Right renal cortex interstitium (tissue), 3 donors: Measurements from ENCODE around the gene RUNX2. TPM values are rescaled to one million over a fixed set of nuclear protein-coding genes. Genes with fewer than 3 reads are reported as not detected.

ENCODE experiments used
- DNase-seq, 3 donors: peaks; one replicate each; pipeline ENCODE4 v3.0.0-alpha.2; 2013; ENCODE audit warnings: low read depth in 3 of 3, low spot score in 2 of 3
- polyA plus RNA-seq, 3 donors: library from polyadenylated mRNA; unstranded; fragments of 120-200 nt; gene quantifications; one replicate each; pipeline ENCODE4 v1.2.1, GENCODE V29; 2013; ENCODE audit not compliant: insufficient read length in 3 of 3

Gene RUNX2
- polyA plus RNA-seq, 3 donors: 2.0 to 3.1 (median 2.4) TPM

DNA sequence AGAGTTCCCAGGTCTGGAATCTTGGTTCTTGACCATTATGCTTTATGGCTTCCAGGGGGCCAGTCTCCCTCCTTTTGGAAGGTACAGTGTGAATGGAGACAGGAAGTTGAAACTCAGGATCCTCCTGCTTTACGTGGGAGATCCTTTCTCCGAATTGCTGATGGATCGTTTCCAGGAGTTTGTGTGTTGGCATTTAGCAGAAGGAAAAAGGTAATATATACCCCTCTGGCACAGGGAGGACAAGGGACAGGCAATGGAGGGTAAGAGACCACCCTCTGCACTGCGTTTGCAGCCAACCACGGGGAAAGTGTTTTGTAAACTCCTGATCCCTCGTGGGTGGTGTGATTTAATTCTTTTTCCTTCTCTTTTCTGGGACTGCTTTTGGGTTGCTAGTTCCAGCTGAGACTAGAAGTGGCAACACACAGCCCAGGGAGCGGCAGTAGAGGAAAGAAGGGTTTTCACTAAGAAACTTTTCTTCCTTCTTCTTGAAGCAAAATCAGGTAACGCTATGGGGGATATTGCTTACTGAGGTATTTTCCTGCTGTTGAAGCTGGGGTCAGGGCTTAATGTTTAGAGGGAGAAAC lies 307.2 kb downstream of the RUNX2 start:
- no peak for DNase-seq

DNA sequence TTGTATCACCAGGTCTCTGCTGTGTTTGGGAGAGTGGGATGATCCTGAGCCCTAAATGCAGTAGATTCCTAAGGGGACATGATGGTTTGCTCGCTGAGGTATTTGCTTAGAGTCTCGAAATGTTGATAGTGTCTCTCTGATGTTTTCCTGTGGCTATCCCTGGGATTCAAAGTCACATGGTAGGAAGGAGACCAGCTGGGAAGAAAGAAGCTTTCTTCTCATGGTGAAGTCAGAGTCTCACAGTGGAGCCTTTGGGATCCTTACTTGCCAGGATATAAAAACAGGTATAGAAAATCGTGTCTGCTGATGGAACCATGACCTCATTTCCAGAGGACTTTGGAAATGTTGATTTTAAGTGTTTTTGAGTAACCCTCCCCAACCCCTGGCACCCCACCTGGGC lies 308.9 kb downstream of the RUNX2 start:
- no peak for DNase-seq

DNA sequence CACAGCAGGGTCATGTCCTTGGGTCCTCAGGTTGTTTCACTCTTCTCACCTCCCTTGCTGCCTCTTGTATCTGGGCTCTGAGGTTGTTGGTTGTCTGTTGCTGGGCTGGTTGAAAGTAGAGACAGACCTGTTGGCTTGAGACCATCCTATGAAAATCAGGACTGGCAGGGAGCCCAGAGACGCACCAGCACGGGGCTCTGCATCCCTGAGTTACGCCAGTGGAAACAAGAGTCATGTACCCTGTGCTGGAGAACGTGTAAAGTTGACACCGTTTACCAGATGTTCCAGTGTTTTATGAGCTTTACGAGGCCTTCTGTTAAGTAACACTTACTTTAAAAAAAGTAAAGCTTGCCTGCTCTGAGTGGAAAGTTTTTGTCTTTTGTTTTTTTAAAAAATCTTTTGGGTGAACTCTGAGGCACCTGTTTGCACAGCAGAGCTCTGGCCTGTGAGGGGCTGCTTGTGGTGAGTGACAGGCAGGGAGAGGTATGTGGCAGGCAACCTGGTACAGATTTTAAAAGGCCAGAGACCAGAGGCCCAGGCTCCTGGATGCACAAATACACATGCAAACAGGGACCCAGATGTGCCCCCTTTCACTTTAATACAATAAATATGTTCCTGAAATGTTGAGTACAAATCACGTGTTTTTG lies 309.6 kb downstream of the RUNX2 start:
- DNase-seq: no peak

DNA sequence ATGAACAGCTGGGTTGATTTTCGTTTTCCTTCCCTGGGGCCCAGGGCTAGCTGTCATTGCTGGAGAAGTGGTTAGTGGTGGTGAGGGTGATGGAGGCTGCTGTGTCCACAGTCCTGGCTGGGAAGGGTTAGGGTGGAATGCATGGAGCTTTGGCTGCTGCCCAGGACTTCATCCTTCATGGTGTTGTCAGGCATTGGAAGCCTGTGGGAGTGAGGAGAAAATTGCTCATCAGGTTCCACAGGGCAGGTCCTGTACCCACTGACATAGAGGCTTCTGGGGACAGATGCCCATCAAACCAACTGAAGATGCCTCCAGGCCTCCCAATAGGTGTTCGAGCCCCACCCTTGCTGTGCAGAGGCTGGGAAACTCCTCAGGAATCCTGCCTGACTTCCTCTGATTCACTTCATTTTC lies 312.0 kb downstream of the RUNX2 start:
- DNase-seq: no peak

DNA sequence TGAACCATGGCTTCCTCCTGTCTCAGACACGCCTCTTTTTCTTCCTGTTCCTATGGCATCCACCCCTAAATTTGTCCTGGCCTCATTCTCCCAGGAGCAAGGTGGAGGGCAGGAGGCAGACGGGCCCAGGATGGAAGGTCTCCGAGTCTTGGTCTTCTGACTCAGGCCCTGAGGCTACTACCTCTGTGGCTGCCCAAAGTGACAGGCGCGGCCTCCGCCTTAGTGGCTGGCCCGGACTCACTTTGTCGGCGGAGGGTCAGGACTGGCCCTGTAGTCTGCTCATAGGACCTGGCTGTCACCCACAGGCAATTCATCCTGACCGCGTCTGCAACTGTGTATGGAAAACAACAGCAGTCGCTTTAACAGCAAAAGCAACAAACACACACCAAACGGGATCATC lies 312.7 kb downstream of the RUNX2 start:
- DNase-seq: no peak

DNA sequence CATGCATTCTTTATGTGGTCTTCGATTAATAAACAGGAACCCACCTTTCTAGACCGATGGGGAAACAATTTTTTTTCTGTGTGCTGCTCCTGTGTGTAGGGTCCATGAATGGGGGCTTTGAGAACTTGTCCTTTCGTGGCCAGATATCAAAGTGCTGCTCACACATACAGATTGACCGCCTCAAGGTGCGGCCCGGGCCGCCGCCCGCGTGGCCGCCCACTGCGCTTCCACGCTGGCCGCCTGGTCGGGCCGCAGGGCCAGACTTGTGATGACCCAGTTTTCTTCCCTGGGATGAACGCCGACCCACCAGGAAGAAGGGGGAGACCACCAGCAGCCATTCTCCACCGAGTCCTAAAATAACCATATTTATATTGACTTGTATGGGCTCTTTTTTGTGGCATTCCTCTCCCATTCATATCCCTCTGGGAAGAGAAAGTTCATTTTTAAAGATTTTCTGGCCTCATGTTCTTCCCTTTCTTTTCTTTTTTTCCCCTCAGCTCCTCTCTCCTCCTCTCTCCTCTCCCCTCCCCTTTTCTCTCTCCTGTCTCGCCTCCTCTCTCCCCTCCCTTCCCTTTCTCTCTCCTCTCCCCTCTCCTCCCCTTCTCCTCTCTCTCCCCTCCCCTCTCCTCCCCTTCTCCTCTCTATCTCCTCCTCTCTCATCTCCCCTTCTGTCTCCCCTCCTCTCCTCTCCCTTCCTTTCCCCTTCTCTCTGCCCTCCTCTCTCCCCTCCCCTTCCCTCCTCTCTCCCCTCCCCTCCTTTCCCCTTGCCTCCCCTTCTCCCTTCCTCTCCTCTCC lies 314.4 kb downstream of the RUNX2 start:
- DNase-seq: no peak

DNA sequence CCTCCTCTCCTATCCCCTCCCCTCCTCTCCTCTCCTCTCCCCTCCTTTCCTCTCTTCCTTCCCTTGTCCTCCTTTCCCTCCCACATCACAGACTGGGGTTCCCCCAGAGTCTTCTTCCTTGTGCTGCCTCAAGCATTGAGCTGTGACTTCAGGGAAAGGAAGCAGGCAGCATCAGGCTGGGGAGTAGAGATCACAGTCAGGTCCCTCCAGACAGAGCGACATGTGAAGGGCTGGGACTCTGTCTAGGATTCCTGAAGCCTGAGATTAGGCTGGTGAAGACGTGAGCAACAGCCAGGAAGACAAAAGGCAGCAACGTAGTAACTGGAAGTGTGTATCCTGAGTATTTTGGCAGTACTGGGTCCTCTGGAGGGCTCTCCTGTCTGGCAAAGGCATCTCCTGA lies 315.0 kb downstream of the RUNX2 start:
- DNase-seq: no peak

DNA sequence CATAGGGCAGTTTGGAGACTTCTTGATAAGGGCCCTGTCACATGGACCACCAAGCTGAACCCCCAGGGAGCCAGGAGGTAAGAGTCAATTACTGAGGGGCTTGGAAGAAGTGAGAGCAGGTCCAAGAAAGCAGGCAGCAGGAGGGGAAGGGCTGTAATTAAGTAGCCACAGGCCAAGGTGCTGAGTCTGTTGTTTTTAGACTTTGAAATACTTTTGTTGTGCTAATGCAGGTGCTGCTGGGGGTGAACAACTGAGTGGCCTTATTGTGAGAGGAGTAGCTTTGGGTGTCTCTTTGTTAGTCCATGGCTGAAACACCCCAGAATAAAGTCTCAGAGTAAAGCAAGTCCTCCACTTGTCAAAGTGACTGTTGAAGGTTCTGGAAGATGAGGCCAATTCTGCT lies 316.6 kb downstream of the RUNX2 start:
- DNase-seq: no peak

DNA sequence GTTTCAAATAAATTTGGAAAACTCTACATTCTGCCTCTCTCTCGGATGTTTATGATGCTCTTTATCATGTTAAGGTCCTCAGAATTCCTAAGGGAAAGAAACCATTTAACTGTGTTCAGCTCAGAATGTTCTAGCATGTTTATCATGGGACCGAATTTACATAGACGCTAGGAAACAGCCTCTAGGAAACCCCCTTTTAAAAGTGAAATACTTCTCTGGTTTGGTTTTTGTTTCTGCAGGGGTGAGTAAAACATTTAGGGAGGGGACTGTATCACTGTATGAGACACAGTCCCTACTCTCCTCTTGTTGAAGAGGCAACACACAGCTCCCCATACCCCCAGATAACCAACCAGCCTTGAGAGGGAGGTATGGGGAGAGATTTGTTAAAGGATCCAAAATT lies 317.2 kb downstream of the RUNX2 start:
- no peak for DNase-seq

DNA sequence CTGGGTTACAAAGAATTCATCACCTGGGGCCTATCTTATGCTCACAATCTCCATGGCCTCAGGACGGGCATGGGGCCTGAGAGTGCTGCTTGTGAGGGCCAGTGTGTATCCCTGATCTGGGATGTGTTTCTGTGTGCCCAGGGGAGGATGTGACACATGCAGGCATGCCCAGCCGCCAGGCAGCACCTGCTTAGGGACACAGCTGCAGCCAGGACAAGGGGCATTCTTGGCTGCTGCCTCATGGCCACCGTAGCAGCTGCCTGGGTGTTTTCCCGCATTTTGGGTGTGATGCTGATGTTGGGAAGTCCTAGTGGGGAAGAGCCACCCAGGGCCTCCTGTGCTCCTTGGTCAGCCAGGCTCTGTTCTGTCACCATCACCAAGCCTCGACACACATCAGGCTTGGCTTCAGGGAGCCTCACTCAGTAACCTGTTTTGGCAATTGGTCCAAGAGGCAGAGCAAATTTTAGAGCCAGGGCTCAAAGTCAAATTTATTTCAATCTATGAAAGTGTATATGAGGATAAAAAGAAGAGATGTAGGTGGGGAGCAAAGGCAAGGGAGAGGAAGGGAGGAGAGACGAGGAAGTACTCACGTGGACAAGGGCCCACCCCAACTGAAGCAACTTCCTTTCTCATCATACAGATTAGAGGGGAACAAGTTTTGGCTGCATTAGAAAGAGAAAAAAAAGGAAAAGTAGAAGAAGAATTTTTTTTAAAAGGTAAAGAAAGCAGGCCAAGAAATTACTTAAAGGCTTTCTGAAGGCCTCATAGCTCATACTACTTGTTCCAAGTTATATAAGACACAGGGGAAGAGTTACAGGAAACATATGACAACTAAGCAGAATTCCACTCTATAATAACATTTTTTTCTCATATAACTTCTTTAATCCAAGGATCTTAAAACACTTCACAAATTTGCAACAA lies 319.5 kb downstream of the RUNX2 start:
- DNase-seq: no peak

DNA sequence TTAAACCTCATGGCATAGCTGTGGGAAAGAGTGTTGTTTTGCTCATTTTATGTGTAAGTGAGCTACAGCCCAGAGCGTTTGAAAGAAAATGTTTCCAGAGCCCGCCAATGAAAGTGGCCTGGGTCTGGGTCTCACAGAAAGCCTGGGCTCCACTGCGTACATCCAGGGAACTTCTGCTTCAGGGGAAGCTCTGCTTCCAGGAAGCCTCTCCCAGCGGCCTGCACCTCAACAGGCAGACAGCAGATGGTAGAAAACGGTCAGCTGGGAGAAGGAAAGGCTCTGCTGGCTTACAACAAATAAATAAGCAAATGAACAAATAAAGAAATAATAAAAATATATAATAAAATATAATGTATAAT lies 320.1 kb downstream of the RUNX2 start:
- DNase-seq: no peak

DNA sequence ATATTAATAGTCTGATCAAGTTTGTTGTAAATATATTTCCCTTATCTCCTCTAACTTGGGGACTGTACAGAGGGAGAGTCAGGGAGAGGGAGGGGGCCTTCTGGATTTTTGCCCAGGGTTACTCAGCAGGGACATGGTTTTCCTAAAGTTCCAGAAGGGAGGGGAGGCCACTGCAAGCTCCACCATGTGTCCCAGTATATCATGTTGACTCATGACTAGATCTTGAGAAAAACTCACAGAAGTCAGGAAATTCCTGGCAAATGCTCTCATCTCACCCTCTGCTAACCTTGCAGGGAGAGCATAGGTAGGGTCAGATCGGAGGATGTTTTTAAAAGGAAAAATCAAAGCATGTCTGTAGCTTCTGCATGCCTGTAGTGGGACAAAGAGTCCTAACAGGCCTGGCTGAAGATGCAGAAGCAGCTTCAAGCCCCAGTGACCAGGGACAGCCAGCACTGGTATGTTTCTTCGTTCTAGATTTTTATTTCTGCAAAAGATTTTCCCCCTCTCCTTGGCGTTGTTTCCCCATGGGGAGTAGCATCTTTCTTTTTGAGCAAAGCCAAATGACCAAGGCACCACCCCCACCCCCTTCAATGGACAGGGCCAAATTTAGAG lies 322.5 kb downstream of the RUNX2 start:
- DNase-seq: no peak

DNA sequence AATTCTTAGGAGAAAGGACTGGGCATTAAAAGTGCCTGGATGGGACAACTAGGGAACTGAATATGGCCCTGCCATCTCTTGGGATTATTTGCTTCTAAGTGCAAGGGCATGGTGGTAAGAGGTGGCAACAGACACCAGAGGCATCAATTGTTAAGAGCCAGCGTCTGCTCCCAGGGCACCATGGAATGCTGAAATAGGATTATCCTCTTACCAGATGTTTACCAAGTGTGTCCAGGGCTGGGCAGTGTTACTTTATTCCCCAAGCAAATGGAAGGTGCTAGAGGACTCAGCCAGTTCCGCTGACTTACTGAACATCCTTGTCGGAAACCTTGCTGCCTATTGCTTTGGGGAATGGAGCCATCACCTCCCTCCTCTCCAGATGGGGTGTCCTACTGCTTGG lies 323.2 kb downstream of the RUNX2 start:
- no peak for DNase-seq

DNA sequence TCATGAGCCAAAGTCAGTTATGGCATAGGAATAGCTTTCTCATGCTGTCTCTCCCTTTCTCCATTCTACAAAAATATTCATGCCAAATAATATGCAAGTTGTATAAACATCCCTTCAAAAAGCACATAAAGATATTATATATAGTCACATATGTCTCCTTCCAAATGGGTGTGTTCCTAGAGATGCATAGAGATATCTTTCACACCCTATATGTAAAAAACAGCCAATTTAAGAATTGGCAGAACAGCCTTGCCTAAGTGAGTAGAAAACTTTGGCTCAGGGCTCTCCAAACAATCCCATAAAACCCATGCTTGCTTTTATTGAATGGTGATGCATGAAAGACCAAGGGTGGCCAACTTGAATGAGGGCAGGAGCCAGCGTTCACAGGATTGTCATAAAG lies 324.3 kb downstream of the RUNX2 start:
- no peak for DNase-seq

DNA sequence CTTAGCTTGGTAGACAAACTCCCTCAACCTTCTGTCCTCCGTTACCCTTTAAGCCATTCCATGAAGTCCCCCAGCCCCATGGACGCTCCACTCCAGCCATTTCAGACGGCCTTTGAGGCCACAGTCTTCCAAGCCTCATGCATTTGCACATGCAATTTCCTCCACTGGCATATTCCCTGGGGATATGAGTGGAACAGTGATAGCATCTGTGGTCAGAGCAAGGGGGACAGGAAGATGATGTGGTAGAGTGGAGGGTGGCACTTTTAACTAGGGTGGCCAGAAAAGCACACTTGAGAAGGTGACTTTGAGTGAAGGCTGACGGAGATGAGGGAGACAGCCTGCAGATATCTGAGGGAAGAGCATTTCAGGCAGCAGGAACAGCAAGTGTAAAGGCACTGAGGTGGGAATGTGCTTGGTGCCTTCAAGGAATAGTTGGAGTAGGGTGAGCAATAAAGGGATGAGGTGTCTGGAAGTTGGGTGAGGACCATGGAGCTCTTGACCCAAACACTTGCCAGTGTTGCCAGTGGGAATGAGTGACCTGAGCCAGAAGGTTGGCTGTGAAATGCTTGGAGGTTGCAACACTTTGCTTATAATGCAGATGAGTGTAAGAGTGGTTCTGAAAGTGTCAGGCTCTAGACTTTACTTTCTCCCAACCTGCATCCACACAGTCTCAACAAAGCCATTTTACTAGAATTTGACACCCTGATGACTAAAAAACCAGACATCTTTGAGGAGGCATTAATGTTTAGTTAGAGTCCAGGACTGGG lies 325.2 kb downstream of the RUNX2 start:
- DNase-seq: no peak

DNA sequence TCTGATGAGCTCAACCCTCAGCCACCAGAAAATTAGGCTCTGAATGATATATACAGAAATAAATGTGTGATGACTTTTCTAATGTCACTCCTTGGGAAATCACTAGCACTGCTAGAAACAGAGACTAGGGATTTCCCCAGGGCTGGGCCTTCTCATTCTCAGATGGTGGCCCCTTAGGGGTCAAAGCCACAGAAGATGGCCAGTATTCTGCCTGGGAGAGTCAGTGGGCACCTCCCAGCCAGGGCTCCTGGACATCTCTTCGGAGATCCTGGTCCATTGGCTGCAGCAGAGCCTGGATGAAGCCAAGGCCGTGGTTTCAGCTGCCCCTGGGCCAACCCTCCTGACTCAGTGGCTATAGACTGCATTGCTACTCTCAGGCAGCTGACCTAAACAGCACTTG lies 326.5 kb downstream of the RUNX2 start:
- DNase-seq: no peak

DNA sequence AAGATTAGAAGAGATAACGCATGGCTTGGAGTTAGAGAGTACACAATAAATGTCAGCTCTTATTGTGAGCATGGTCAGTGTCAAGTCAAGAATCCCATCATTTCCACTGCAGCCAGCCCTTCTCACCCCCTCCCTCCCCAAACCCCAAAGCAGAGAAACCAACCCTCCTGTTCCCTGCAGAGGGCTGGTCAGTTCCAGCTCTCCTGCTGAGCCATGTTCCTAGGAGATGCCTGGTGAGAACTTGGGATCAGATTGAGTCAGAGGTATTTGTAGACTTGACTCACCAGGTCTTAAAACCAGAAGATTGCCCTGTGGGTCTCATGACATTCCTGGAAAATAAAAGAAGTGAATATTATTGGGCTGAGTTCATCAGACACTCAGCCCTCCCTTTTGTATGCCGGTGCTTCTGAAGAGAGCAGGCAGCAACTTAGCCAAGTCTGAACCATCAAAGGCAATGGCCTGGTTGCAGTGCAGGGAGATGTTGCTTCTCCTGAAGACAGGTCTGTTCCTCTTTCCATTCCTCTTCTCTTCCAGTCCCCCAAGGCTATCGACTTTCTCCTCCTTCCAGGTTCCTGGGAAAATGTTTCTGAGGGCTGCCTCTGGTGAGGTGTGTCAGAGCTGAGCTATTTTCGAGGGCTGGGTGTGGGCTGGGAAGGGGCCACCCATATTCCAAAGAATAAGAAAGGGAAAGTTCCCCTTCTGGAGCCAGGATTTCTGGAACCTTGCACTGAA lies 327.8 kb downstream of the RUNX2 start:
- DNase-seq: no peak

DNA sequence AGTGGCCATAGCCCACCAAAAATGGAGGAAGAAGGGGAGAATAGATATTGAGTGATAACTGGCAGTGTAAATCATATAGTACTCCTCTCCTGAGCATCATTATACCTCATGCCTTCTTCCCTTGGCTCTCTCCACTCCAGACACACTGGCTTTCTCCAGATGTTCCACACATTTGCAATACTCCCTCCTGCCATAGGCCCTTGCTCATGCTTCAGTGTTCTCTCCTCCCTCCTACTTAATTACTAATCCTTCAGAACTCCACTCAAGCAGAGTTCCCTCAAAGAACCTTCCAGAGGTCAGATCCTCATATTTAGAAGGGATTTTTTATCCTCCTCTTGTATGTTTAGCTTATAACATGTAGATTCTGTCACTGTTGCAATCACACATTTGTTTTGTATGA lies 329.1 kb downstream of the RUNX2 start:
- DNase-seq: no peak

DNA sequence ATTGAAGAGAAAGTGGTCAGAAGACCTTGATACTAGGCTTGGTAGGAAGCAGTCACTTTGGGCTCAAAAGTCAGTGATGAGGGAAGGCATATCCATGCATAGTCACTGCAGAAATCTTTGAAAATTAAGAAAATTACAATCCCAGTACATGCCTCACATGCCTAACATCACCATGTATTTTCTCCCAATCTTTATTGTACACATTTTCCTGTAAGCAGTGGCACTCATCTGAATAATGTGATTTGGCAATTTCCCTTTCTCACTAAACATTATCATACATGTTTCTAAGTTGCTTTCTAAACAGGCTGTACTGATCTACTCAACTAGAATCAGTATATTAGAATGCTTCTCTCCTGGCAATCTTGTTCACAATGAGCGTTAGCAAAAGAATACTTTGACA lies 330.3 kb downstream of the RUNX2 start:
- no peak for DNase-seq
